Retina (tissue), 1 donor: ENCODE results near the gene TGFB1.
A peak's percentile ranks its signal among the peaks of the same experiment; 100 is the strongest.
"Not testable (repeated sequence)": the region's sequence is repeated elsewhere in the genome, so short reads cannot be mapped to it uniquely, and the experiment has no call there.

Source experiments
- DNase-seq: peaks from one replicate; pipeline ENCODE4 v3.0.0-alpha.2; 2016

Gene TGFB1

DNA sequence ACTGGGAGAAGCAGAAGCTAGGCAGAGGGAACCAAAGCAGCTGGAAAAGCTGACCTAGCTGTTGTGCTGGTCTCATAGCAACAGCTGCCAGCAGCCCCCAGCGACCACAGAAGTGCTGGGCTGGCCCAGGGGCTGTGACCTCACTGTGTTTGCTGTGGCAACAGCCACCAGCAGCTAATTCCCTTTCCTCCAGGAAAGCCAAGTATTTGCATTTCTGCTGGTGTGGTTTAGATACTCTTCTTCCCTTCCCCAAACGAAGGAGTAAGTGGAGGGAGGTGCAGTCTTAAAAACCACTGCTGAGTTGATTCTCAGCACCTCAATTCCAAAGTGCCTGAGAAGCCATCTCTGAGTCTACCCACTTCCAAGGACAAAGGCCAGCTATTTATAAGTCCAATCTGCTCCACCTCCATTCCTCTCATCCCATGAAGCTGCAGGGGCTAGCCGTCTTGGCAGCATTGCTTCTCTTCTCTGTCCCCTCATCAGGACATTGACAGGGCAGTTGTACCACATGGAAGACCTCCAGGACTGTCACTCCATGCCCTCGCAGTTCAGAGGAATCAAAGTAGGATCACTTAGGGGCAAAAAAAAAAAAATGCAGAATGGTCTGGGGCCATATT is 55.3 kb downstream of the TGFB1 start:
- peak; percentile 26 for DNase-seq

DNA sequence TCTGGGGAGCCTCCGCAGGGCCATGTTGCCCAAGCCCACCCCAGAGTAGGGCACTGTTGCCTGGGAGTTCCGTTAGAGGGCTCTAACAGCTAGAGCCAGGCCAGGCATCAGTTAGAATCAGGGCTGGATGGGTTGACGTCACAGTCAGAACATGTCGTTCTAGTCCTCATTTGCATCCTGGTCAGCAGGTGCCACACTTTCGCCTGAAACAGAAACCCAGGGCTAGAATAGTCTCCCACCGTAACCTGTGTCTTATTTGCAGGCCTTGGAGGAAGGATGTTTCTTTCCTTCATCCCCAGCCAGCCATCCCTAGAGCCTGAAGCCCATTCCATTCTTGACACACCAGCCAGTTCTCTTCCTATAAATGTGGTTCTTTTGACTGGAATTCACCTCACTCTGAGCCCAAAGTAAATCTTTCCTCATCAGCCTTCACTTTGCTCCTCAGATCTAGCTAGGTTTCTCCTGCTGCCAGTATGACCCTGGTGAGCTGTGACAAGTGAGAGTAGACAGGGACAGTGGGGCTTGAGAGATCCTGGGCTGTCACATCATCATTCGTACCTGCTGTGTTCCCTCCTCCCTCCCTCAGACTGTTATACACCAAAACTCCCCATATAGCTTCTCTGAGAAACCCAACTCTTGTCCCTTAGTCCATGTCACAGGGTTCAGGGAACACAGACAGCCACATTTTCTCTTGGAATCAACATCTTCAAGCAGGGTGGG is 55.9 kb downstream of the TGFB1 start:
- DNase-seq, result no peak

DNA sequence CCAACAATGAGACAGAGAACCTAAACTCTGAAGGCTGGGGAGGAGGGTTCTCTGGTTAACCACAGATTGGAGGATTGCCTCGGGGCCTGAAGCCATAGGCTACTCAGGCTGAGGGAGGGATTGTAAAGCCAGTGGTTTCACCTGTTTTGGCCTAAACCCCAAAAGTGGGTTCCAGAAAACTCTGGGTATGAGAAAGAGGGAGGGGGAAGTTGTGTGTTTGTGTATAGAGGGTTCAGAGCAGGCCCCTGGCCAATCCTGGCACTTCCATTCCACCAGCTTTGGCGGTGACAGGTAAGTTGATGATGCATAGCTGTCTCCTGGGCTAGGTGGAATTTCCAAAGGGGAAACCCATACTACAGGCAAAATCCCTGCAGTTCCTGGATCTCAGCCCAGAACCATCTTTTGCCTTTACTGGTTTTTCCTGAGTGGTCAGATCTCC is 57.3 kb downstream of the TGFB1 start:
- DNase-seq, result no peak

DNA sequence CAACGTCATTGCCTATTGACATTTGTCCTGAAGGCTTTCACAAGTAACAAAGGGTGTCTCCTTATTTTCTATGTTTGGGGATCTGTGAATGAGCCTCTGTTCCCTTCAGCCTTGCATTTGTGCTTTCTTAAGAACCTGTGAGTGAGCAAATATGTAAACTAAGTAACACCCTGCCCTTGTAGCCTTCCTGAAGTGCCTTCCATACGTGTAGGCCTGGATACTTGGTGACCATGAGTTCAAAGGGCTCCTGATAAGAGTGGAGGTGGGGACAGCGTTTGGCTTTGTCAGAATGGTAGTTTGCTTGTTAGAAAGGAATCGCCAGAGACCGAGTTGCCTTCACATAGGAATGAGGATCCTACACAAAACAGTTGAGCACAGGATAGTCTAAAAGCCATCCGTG is 58.2 kb downstream of the TGFB1 start:
- no peak for DNase-seq

DNA sequence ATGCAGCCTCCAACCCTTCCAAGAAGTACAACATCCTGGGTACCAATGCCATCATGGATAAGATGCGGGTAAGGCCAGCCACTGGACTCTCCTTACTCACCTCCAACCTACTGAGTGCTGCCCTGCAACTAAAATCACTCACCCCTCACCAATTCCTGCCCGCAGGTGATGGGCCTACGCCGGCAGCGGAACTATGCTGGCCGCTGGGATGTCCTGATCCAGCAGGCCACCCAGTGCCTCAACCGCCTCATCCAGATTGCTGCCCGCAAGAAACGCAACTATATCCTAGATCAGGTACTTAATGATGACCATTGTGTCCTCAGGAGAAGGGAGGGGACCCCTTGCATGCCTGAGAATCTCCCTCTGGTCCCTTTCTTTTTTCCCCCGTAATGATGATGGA is 59.3 kb downstream of the TGFB1 start:
- no peak for DNase-seq

DNA sequence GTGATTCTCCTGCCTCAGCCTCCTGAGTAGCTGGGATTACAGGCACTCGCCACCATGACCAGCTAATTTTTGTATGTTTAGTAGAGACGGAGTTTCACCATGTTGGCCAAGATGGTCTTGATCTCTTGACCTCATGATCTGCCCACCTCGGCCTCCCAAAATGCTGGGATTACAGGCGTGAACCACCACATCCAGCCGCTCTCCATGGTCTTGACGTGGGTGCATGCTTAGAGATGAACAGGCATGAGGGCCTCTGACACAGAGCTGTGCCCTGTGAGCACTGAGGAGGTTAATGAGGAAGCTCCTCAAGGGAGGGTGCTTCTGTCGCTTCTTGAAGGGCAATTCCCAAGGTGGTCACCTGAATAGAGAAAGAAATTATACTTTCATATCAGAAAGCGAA is 63.9 kb downstream of the TGFB1 start:
- not testable (repeated sequence) for DNase-seq

DNA sequence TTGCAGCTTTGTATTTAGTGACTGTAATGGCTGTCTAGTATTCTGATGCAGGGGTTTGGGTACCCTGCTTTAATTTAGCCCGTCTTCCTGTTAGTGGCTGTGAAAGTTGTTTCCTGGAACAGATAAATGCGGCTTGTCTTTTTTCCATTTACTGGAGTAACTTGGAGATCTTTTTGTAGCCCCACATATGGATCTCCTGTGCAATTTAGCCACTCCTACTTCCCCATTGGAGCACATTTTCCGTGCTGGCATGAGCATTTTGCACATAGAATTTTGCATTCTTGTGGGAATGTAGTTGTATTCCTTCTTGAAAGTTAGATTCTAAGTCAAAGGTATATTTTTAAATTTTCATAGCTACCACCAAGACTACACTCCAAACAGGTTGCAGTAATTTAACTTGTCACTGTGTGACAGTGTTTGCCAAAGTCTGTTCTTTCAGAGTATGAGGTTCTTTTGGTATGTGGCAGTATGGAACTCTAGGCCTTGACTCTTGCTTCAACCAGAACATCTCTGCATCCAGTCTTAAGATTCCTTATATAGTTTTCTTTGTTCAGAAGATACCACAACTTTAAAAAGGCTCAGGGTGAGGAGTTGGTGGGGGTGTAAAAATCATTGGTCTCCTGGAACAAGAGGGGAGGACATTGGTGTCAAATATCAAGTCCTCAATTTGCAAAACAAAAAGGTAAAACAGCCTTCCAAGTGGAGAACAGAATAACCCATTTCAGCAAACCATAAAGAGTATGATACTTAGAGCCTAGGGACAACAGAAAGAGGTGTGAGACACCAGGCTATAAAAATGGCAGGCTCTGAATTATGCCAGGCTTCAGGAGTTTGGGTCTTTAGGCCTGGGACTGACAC is 64.8 kb downstream of the TGFB1 start:
- no peak for DNase-seq
